22Rv1 (cell line): ENCODE measurements around the gene FBXO48.

Experiments
- CTCF ChIP-seq: fragments of 450-650 bp; IDR thresholded peaks from 2 replicates; pipeline ENCODE4 v1.5.1; 2017; ENCODE audit warnings: mild to moderate bottlenecking
- ZFX ChIP-seq: fragments of 450-650 bp; IDR thresholded peaks from 2 replicates; pipeline ENCODE4 v1.6.1; 2017; ENCODE audit warnings: antibody characterized with exemption, borderline replicate concordance

- no peak for TF ChIP-seq CTCF
- no peak for TF ChIP-seq ZFX
These were observed 14.8 kb downstream of the FBXO48 start for GRCh38 chr2:68452158-68452900.
